Epidermal melanocyte (primary cell): Measurements from ENCODE around the gene SERPINB8.

Experiments
- DNase-seq: peaks from one replicate; pipeline ENCODE4 v3.0.0; 2011; ENCODE audit warnings: low spot score; ENCODE audit not compliant: insufficient read length

Gene SERPINB8

DNA sequence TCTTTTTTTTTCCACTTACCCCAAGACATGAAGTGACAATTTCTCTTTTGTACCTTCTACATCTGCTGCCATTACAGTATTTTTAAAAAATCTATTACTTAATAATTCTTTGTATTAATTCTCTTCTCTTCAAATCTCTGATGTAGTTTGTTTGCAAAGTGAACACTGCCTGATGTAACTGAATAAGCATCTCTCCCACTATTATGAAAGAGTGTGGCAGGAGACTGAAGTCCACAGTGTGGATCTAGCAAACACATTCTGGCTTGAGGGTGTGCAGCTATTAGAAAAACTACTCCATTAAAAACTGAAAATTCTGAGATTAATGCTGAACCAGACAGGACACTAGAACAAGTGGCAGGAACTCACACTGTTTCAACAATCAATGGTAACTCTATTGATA lies 5.0 kb upstream of the SERPINB8 start:
- DNase-seq, result no peak

GRCh38 chr18:63965716-63966330 lies 4.1 kb upstream of the SERPINB8 start:
- no peak for DNase-seq

- no peak for DNase-seq
Observed at GRCh38 chr18:63970809-63971205, 926 bp downstream of the SERPINB8 start.

GRCh38 chr18:63971320-63972001 lies 1.6 kb downstream of the SERPINB8 start:
- no peak for DNase-seq

DNA sequence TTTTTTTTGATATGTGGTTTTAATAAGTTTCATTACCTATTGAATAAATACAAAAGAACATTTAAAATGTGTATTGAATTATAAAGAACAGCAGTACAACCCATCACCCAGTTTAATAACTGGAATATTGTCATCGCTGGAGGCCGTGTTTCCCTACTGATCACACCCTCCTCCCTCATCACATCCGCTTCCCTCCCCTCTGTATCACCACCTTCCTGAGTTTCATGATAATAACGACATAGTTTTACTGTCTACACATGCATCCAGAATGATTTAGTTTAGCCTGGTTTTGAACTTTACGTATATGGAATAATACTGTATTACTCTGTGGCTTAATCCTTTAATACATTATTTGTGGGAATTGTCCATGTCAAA lies 2.1 kb downstream of the SERPINB8 start:
- no peak for DNase-seq

DNA sequence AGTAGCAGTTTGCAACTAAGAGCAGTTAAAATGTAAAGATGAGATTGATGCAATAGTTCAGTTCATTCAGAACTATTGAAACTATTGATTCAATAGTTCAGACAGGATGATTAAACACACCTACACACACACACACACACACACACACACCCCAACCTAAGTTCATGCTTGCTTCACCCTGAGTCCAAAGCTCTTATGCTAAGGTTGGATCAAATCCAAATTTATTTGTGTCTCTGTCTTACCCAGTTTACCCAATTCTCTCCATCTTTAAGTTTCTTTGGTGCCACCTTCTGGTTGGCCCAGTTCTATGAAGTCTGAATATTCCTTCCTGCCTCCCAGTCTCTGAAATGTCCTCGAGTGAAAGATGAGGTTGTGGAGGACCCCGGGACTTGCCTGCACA lies 5.1 kb downstream of the SERPINB8 start:
- no peak for DNase-seq

GRCh38 chr18:63975628-63976027 lies 5.7 kb downstream of the SERPINB8 start:
- DNase-seq, result no peak

DNA sequence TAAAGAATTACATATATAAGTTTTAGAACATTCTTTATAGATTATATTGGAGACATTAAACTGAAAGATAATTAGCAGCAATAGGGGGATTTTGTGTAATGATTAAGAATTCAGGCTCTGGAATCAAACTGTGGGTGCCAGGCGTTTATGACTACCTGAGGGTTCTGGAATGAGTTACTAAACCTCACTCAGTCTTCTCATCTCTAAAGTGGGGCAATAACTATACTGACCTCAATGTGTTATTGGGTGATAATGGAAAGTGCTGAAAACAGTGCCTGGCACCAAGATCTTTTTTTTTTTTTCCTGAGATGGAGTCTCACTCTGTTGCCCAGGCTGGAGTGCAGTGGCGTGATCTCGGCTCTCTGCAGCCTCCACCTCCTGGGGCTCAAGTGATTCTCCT lies 7.2 kb downstream of the SERPINB8 start:
- no peak for DNase-seq

DNA sequence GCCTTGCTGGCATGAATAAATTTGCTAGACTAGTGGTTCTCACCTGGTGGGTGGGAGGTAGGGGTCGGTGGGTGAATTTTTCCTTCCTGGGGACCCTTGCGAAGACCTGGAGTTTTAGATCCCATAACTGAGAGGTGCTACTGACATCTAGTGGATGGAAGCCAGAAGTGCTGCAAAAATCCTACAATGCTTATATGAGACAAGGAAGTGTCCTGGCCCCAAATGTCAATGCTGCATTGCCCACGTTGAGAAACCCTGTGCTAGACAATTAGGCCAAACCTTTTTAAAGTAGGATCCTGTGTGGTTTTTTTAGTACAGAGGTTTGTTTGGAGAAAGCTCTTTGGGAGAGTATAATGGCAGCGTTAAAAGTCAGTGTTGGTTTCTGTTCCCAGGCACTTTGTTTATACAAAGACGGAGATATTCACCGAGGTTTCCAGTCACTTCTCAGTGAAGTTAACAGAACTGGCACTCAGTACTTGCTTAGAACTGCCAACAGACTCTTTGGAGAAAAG lies 9.6 kb downstream of the SERPINB8 start:
- peak; percentile 61 for DNase-seq

- no peak for DNase-seq
Observed at GRCh38 chr18:63980027-63980426, 10.1 kb downstream of the SERPINB8 start.

DNA sequence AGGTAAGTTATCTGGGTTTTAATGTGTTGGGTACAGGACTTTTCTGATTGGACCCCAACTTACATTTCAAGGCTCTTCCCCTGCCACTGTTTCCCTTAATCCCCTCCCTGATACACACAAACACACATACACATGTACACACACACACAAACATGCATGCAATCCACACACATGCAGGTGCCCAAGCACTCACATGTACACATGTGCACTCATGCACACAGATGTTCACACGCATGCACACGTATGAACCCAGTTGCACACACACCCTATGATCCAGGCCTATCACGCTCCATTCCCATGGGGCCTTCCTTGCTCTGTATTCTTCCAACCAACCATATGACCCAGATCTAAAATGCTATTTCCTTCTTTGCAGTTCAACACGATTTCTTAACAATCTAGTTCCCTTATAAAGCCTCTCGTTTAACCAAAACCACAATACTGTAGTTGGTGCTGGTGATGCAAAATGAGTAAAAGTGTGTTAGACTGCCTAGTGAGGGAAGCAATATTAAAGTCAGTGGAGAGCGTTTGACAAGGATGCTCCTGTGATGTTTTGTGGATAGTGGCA lies 11.1 kb downstream of the SERPINB8 start:
- DNase-seq, result no peak

GRCh38 chr18:63981719-63982118 lies 11.8 kb downstream of the SERPINB8 start:
- DNase-seq, result no peak

DNA sequence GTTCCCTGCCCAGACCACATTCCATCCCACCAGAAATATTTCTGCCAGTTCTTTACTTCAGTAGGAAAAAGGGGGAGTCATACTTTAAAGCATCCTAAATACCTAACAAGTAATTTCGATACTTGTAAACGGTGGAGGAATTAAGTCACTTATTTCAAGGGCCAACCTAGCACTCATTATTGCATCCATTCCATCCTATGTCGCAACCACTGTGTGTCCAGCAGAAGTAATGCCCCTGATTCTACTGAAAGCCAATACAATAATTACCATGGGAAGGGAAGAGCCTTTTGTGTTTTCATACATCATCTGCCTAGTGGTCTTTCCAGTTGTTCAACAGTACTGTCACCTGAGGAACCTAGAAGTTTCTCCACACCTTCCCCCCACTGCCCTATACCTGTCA lies 12.5 kb downstream of the SERPINB8 start:
- DNase-seq, result no peak

DNA sequence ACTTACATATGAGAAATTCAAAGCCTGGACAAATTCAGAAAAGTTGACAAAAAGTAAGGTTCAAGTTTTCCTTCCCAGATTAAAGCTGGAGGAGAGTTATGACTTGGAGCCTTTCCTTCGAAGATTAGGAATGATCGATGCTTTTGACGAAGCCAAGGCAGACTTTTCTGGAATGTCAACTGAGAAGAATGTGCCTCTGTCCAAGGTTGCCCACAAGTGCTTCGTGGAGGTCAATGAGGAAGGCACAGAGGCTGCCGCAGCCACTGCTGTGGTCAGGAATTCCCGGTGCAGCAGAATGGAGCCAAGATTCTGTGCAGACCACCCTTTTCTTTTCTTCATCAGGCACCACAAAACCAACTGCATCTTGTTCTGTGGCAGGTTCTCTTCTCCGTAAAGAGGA lies 17.0 kb downstream of the SERPINB8 start:
- DNase-seq, result no peak

GRCh38 chr18:63987743-63988142 lies 17.9 kb downstream of the SERPINB8 start:
- DNase-seq, result no peak

DNA sequence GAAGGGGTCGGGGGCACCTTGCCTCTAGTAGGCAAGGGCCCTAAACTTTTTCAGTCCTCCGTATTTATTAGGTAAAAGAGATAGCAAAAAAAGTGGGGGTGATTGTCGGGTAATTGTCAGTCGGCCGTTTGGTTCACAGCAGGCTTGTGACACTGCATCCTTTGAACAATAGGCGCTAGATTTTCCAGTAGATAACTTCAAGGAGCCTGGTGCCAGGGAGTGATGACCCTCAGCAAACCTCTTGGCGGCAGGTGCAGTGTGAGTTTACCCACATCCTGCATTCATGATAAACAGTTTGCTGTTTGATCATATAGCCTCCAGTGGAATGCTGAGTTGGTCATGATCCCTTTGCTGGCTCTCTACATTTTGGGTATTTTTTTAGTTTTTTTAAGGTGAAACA lies 22.9 kb downstream of the SERPINB8 start:
- no peak for DNase-seq

DNA sequence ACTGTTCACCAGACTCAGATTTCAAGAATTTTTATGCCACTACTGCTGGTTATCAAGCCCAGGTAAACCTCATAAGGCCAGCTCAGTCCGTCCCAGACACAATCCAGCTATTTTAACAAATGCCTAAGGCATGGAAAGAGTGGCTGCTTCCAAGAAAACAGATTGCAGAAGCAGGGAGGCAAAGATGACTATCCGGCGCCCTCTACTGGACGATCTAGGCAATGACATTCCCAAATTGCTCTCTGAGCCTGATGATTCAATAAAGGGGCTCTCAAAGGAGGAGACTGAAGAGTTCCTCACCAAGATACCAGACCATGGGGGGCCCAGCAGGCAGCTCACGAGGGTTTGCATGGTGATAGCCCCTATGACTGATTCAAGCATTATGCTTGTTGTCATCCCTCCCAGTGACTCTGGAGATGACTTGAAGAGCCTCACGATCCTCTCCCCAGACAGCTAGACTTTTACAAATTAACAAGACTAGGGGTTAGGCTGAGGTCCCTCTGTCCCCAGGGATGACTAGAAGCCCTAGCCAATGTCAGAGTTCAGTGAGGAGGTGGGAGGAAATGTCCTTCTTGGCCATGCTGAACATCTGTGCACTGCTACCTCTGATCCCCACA lies 25.0 kb downstream of the SERPINB8 start:
- DNase-seq, result peak; percentile 68

DNA sequence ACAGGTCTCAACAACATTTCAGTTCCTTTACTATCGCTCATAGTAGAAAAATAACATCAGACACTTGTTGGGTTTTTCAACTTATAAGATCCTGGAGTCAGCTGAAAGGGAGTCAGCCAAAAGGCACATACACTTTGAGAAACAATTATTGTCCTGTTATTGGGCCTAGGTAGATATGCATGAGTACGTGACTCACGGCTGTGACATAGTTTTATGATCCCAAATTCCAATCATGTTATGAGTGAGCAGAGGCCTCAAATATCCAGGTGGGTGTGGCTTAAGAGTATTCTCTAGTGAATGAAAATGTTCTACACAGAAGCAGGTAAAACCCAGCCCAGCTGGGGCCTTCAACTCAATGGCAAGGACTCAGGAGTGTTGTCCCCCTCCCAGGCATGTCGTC lies 27.2 kb downstream of the SERPINB8 start:
- DNase-seq, result no peak

- no peak for DNase-seq
Observed at GRCh38 chr18:63997606-63998005, 27.7 kb downstream of the SERPINB8 start.

GRCh38 chr18:63999871-64000270 lies 30.0 kb downstream of the SERPINB8 start:
- no peak for DNase-seq

- DNase-seq, result no peak
Observed at GRCh38 chr18:64002581-64002980, 32.7 kb downstream of the SERPINB8 start.

- DNase-seq, result no peak
Observed at GRCh38 chr18:64009305-64009704, 39.4 kb downstream of the SERPINB8 start.
